Measurements from ENCODE around the gene SHD.

SHD gene

DNA sequence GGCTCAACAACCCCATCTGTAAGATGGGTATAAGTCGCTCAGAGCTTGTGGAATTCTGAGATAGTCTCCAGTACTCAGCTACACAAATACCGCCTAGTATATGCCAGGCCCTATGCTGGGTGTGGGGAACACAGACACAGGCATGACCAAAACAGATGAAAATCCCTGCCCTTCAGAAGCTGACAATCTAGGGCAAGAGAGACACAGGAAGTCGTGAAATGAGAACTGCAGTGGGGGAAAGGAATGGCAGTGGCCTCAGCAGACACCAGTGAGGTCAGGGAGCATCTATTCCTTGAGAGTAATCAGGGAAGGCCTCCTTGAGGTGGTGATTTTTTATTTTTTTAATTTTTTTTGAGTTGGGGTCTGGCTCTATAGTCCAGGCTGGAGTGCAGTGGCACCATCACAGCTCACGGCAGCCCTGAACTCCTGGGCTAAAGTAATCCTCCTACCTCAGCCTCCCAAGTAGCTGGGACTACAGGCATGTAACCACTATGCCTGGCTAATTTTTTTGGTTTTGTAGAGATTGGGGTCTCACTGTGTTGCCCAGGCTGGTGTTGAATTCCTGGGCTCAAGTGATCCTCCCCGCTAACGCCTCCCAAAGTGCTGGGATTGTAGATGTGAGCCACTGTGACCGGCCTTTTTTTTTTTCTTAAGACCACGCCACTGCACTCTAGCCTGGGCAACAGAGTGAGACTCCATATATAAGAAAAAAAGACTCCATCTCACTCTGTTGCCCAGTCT, 19.9 kb downstream of the SHD start:
- no peak for DNase-seq (ENCODE audit: low read depth)

- DNase-seq (ENCODE audit: low read depth): no peak
Measured at GRCh38 chr19:4300589-4300988, 21.5 kb downstream of the SHD start.

- no peak for DNase-seq (ENCODE audit: low read depth)
Measured at GRCh38 chr19:4301590-4302242, 22.6 kb downstream of the SHD start.

GRCh38 chr19:4302243-4302640, 23.2 kb downstream of the SHD start, which contains the start of gene TMIGD2:
Gene TMIGD2 (minus strand): TSS chr19:4302389. CDS start chr19:4302385, 4 bp downstream.
- DNase-seq (ENCODE audit: low read depth): no peak

- no peak for DNase-seq (ENCODE audit: low read depth)
Measured at GRCh38 chr19:4303819-4304537, 24.9 kb downstream of the SHD start.

GRCh38 chr19:4304538-4305256, 25.6 kb downstream of the SHD start, which contains the start of gene FSD1:
Gene FSD1 (plus strand): TSS chr19:4304598. CDS start chr19:4304747, 149 bp downstream.
- DNase-seq (ENCODE audit: low read depth): no peak

DNA sequence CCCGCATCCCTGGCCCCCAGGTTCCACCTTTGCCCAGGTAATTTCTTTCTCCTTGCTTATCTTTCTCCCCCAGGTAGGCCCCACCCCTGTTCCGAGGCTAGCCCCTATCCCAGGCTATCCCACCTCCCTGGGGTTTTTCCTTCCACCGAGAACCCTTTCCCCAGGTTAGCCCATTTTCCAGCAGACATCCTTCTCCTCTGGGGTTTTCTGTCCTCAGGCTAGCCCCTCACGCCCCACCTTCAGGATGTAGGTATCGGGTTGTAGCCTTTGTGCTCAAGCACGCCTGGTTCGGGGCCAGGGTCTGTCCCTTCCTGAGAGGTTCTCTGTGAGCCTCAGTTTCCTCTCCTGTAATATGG, 26.2 kb downstream of the SHD start:
- no peak for DNase-seq (ENCODE audit: low read depth)

DNA sequence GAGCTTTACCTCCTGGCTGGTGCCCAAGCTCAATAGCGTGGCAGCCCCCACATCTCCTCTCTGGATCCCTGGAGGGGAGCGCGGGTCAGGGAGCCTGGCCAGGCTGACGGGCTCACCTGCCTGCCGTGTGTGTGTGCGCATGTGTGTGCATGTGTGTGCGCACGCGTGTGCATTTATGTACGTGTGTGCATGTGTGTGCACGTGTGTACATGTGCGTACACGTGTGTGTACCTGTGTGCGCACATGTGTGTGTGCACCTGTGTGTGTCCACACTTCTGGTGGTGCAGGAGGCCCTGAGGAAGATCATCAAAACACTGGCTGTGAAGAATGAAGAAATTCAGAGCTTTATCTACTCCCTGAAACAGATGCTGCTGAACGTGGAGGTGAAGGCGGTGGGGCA, 26.6 kb downstream of the SHD start:
- no peak for DNase-seq (ENCODE audit: low read depth)

DNA sequence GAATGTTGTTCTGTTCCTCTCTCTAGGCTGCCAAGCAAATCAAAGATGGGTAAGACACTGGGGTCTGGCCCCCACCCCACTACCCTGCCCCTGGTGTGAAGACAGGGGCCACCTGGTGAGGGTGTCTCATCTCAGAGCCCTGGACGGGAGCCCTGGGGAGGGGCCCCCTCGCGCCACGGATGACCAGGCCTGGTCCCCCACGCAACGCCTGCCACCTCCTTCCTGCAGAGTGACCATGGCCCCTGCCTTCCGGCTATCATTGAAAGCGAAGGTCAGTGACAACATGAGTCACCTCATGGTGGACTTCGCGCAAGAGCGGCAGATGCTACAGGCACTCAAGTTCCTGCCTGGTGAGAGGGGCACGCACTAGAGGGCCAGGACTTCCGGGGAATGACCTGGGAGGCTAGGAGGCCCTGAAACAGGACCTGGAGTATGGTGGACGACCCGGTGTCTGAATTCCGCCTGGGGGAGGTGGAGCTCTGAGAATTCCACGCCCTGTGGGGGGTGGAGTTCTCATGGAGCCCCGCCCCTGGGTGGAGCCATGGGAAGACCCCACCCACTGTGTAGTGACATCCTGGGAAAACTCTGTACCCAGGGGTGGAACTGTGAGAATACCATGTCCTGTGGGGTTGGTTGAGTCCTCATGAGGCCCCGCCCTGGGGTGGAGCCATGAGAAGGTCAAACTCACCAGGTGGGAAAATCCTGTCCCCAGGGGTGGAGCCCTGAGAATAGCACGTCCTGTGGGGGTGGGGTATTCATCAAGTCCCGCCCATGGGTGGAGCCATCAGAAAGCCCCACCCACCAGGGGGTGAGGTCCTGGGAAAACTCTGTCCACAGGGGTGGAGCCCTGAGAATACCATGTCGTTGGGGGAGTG, 31.4 kb downstream of the SHD start:
- DNase-seq (ENCODE audit: low read depth): no peak

DNA sequence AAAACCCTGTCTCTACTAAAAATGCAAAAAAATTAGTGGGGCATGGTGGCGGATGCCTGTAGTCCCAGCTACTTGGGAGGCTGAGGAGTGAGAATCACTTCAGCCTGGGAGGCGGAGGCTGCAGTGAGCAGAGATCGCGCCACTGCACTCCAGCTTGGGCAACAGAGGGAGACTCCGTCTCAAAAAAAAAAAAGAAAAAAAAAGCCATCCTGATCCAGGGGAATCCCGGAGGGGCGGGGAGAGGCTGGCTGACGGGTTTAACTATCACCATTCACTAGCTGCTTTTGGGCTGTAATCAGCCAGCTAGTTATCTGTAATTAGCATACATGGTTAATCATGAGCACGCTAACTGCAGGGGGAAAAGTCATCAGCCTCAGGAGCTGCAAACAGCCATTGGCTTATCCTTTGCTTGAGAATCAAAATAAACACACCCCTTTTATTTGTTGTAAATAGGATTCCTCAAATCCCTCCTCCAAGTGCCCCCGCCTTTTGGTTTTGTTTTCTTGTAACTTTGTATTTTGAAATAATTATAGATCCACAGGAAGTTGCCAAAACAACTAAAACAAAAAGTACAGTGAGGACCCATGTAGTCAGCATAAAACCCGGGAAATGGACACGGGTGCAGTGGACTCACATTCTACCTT, 34.9 kb downstream of the SHD start:
- no peak for DNase-seq (ENCODE audit: low read depth)

- no peak for DNase-seq (ENCODE audit: low read depth)
Measured at GRCh38 chr19:4316956-4317355, 37.9 kb downstream of the SHD start.

DNA sequence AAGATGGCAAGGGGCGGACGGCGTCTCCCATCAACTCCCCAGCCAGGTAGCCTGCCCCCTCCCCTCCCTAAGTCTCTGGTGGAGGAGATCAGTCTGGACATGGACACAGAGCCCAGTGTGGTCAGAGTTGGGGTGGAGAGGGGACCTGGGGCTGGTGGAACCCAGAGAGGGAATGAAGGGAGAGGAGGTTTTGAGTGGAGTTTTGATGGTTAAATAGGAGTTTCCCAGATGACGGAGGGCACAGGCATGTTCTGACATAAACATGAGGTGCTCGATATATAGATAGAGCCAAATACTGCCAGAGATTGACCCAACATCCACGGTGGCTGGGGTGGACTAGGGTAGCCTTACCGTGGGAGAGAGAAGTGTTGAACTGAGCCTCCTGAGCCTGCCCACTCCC, 39.4 kb downstream of the SHD start:
- no peak for DNase-seq (ENCODE audit: low read depth)

GRCh38 chr19:4319067-4319718, 40.1 kb downstream of the SHD start:
- no peak for DNase-seq (ENCODE audit: low read depth)

DNA sequence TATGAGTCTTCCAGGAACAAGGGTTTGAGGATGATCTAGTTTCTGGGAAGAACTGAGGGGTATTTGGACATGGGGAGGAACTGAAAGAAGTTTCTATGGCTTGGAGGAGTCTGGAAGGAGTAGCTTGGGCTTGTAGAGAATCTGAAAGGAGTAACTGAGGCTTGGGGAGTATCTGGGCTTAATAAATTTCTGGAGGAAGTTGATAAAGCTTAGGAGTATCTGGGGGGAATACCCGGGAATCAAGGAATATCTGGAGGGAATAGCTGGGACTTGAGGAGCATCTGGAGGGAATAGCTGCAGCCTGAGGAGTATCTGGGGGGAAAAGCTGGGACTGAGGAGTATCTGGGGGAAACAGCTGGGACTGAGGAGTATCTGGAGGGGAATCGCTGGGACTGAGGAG, 41.4 kb downstream of the SHD start:
- no peak for DNase-seq (ENCODE audit: low read depth)

- no peak for DNase-seq (ENCODE audit: low read depth)
Measured at GRCh38 chr19:4322942-4323665, 44.0 kb downstream of the SHD start.

GRCh38 chr19:4323692-4324091, 44.6 kb downstream of the SHD start:
- no peak for DNase-seq (ENCODE audit: low read depth)

DNA sequence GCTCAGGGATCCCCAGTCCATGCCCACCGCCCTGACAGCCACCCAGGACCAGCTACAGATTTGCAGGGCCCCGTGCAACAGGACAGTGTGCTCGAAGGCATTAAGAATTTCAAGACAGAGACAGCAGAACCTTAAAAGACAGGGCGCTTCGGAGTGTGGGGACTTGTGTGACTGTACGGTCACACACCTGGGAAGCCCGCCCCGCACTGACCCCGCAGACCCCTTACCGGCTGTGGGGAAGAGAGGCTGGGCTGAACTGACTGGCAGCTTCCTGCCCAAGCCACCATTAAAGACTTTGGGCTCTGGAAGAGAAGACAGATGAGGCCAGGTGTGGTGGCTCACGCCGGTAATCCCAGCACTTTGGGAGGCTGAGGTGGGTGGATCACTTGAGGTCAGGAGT, 45.2 kb downstream of the SHD start:
- DNase-seq (ENCODE audit: low read depth): no peak

GRCh38 chr19:4326215-4326836, 47.3 kb downstream of the SHD start:
- no peak for DNase-seq (ENCODE audit: low read depth)

DNA sequence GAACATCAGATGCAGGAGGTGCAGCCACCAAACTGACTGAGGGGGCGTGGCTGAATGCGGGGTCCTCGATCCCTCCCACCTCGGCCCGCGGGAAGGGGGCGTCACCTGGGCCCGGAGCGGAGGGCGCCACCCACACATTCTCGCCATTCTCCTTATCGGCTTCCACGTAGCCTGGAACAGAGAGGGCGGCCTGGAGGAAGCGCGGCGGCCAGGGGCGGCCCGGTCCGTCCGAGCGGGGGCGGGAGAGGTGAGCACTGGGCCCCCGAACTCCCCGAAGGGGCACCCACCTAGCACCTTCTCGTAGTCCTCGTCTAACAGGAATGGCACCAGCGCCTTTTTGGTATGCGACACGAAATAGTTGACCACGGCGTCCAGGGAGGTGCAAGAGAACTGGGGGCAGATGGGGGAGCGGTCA, 47.8 kb downstream of the SHD start:
- no peak for DNase-seq (ENCODE audit: low read depth)

Measured in T-helper 22 cell (primary cell).